Astrocyte (in vitro differentiated cells and primary cell): ENCODE measurements around the gene EMC7.

Source experiments
- CTCF ChIP-seq: IDR thresholded peaks from 2 replicates; pipeline ENCODE4 v1.5.1; 2011; ENCODE audit warnings: low read depth, mild to moderate bottlenecking, inconsistent platforms, low read length, moderate library complexity; ENCODE audit not compliant: insufficient read depth
- EZH2 ChIP-seq: IDR thresholded peaks from 2 replicates; pipeline ENCODE4 v1.6.1; 2012; ENCODE audit warnings: mild to moderate bottlenecking, low read length, inconsistent platforms; ENCODE audit not compliant: insufficient read depth

- TF ChIP-seq CTCF, result no peak
- no peak for TF ChIP-seq EZH2
Observed at GRCh38 chr15:34132881-34133280, 31.2 kb upstream of the EMC7 start.
